GM03348 (cell line): Measurements from ENCODE around the gene BPIFA3.
"Not testable (repeated sequence)": the region's sequence is repeated elsewhere in the genome, so short reads cannot be mapped to it uniquely, and the experiment has no call there.

Experiments used
- DNase-seq: peaks from one replicate; pipeline ENCODE4 v3.0.0; 2012; ENCODE audit warnings: low spot score

BPIFA3 gene

DNA sequence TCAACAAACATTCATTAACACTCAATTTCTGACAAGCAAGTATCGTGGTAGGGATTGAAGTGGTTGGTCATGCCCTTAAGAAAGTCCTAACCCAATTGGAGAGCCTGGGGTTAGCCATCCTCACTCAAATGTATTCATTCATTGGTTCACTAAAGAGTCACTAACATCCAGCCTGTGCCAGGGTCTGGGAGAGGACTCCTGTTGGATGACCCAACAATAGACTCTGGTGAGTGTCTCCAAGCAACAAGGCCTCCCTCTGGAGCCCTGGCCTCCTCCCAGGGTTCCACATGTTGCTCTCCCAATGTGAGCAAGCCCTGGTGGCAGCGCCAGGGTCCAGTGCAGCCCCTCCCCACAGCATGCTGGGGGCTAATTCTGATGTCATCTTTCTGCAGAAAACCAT lies at the start of gene BPIFA3:
Gene BPIFA3, plus strand, starts transcription at position 301 of the 400 bp plus-strand sequence. CDS start 185 bp downstream, outside the sequence.
- no peak for DNase-seq

DNA sequence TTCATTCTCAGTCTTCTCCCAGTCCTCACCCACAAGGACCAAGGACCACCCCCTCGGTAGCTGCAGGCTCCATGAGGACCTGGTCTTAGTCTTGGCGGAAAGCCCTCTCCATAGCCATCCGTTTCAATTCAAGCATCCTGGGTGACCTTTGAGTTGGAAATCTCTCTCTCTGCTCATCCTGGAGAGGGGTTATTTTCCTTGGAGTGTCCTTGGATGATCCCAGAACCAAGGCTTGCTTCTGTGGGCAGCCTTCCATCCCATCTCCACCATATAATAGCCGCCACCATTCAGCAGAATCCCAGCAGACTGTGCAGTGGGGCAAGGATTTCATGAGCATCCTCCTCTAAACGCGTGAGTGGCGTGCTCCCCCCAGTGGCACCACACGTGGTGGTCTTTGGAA lies 49.3 kb upstream of the BPIFA3 start, which contains the start of gene BPIFA2:
Gene BPIFA2, plus strand, starts transcription at position 301 of the 400 bp plus-strand sequence. CDS start 987 bp downstream, outside the sequence.
- no peak for DNase-seq

DNA sequence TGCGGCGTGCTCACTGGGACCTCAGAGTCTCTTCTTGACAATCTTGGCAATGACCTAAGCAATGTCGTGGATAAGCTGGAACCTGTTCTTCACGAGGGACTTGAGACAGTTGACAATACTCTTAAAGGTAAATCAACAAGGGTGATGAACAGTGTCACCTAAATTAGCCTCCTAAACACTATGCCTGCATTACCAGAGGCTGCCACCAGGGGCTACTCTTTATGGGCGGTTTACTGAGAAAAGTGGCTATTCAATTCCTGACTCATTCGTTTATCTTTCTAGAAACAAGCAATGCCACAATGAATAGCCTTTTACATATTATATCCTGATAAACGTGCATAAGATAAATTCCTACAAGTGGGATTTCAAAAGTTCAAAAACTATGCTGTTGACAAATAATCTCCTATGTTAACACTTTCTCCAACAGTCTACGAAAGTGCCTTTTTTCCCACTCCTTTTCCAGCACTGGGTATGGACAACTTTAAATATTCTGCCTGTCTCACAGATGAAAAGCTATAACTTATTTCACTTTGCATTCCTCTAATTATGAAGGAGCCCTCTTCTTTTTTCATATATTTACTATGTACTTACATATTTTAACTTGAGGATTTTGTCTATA lies 47.9 kb upstream of the BPIFA3 start:
- DNase-seq, result no peak

DNA sequence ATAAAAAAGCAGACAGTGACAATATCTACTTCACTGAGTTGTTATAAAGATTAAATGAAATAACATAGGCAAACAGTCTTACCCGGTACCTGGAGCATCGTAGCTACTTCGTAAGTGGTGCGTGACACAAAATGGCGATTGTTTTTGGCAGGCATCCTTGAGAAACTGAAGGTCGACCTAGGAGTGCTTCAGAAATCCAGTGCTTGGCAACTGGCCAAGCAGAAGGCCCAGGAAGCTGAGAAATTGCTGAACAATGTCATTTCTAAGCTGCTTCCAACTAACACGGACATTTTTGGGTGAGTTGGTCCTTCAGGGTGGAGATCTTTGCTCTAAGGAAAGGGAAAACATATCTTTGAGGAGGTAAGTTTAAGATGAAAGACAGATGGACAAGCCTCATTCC lies 44.4 kb upstream of the BPIFA3 start:
- no peak for DNase-seq

GRCh38 chr20:33175123-33175522 lies 42.0 kb upstream of the BPIFA3 start:
- no peak for DNase-seq

GRCh38 chr20:33176101-33176500 lies 41.1 kb upstream of the BPIFA3 start:
- DNase-seq, result no peak

GRCh38 chr20:33177866-33178265 lies 39.3 kb upstream of the BPIFA3 start:
- DNase-seq, result no peak

DNA sequence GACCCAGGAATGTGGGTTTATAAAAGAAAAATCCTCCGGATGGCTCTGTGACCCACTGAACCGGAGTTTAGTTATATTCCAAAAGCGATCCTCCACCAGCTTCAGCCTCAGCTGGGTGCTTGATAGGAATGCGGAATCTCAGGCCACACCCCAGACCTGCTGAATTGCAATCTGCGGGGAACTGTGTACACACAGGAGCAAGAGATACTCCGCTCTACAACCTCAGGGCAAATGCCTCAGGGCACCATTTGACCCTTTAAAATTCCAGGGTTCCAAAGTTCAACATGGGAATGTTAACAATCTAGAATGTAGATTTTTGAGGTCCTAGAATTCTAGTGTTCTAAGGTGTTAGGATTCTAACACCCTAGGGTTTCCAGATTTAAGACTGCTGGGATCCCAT lies 38.4 kb upstream of the BPIFA3 start:
- DNase-seq, result no peak

- no peak for DNase-seq
Observed at GRCh38 chr20:33180169-33180568, 37.0 kb upstream of the BPIFA3 start.

- no peak for DNase-seq
Observed at GRCh38 chr20:33181482-33182093, 35.6 kb upstream of the BPIFA3 start.

DNA sequence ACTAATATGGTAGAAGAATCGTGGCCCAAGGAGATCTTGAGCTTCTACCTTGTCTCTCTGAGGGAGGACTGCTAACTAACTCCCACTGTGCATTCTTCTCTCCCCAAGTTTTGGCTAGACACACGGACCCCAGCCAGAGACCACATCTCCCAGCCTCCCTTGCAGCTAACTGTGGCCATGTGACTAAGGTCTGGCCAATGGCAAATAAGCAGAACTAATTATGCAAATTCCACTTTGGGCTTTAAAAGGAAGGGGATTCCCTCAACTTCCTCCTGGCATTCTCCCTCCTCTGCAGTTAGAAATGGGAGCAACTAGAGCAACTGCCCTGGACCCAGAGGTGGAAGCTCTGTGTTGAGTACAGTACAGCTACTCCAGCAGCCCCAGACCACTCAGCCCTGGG lies 33.8 kb upstream of the BPIFA3 start:
- DNase-seq, result no peak

- not testable (repeated sequence) for DNase-seq
Observed at GRCh38 chr20:33185031-33185590, 32.0 kb upstream of the BPIFA3 start.

DNA sequence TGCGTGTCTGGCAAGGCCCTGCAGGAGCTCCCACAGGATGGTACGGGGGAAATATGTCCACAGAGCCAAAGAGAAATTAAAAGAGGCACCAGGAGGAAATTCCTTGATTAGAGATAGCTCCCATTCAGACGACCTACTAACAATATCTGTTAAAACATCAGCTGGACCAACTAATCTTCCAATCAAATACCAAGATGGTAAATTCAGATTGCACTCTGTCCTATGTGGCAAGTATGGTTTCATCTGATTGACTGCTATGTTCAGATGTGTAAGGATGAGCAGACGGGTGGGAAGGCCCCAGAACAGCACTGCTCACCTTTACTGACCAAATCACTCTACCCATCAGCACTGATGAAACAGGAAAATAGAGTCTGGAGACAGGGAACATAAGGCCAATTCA lies 29.7 kb upstream of the BPIFA3 start:
- DNase-seq, result no peak

DNA sequence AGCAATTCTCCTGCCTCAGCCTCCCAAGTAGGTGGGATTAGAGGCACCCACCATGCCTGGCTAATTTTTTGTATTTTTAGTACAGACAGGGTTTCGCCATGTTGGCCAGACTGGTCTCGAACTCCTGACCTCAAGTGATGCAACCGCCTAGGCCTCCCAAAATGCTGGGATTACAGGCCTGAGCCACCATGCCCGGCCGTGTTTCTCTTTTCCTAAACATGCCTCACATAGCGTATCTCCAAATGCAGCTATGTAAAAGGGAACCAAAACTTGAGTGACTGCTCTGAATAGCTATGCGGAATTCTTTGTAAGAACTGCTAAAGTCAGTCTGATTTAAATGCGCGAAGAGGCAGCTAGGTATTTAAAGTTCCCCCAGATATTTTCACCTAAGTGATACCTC lies 28.7 kb upstream of the BPIFA3 start:
- DNase-seq, result no peak

DNA sequence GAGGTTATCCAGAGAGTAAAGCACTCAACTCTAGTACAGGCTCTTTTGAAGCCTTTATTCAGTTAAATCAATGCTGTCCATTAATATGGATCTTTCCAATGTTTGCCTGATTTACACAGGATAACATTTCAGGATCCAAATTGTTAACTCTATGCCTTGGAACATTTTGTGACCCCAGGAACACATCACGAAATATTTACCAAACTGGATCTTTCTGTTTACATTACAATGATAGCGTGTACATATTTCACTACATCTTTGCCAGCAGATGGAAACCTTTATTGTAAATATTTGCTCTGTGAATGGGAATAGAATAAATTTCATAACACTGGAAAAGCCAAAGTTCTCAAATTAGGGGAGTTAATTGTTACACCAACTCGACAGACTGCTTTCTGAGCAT lies 25.7 kb upstream of the BPIFA3 start:
- no peak for DNase-seq

DNA sequence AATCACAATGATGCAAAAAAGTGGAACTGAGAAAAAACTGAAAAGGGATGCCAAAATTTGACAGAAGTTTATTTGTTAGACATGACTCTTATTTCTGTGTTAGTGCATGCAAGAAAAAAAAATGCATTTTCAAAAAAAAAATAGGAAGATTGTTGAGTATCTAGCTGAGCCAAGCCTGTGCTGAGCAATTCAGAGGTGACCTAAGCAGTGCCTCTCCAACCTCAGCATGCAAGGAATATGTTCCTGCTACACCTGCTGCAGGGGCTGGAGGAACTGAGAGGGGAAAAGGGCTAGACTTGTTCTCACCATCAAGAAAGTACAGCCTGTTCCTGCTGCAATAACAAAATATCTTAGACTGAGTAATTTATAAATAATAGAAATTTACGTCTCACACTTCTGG lies 25.2 kb upstream of the BPIFA3 start:
- no peak for DNase-seq

- no peak for DNase-seq
Observed at GRCh38 chr20:33192912-33193501, 24.1 kb upstream of the BPIFA3 start.

- DNase-seq, result no peak
Observed at GRCh38 chr20:33199026-33199425, 18.1 kb upstream of the BPIFA3 start.

- no peak for DNase-seq
Observed at GRCh38 chr20:33202451-33202850, 14.7 kb upstream of the BPIFA3 start.

- DNase-seq, result no peak
Observed at GRCh38 chr20:33203444-33203843, 13.7 kb upstream of the BPIFA3 start.

GRCh38 chr20:33209789-33210188 lies 7.4 kb upstream of the BPIFA3 start:
- DNase-seq, result peak; percentile 82

- DNase-seq, result no peak
Observed at GRCh38 chr20:33210371-33210770, 6.8 kb upstream of the BPIFA3 start.

GRCh38 chr20:33211817-33212424 lies 5.2 kb upstream of the BPIFA3 start:
- peak; percentile 41 for DNase-seq
